ENCODE measurements around the gene PRKG1.

DNA sequence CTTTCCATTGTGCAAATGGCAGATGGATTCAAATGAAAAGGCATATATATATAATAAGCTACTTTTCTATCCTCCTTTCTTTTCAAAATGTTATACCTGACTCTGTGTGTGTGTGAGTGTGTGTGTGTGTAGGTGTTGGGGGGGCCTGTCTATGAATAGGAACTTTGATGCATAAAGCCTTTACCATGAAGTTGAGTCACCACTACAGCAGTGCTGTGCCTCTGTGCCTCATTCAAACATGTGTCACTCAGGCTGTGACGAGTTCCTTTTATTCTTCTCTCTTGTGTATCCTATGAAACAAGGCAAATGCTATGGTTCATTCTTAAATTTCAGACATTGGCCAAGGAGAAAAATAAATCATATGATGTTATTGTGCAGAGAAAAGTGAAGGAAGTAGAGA is 1187.1 kb downstream of the PRKG1 start:
- TF ChIP-seq, protein P1, sequence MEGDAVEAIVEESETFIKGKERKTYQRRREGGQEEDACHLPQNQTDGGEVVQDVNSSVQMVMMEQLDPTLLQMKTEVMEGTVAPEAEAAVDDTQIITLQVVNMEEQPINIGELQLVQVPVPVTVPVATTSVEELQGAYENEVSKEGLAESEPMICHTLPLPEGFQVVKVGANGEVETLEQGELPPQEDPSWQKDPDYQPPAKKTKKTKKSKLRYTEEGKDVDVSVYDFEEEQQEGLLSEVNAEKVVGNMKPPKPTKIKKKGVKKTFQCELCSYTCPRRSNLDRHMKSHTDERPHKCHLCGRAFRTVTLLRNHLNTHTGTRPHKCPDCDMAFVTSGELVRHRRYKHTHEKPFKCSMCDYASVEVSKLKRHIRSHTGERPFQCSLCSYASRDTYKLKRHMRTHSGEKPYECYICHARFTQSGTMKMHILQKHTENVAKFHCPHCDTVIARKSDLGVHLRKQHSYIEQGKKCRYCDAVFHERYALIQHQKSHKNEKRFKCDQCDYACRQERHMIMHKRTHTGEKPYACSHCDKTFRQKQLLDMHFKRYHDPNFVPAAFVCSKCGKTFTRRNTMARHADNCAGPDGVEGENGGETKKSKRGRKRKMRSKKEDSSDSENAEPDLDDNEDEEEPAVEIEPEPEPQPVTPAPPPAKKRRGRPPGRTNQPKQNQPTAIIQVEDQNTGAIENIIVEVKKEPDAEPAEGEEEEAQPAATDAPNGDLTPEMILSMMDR (IDR thresholded peaks at IDR 0.05; ENCODE audit: low read depth, low read length) = no peak
- TF ChIP-seq EZH2phosphoT487 (IDR thresholded peaks at IDR 0.05; ENCODE audit: low read depth) = no peak

Data from OCI-LY3 (cell line).